Stimulated activated CD8-positive, alpha-beta memory T cell treated with anti-CD3 and anti-CD28 coated beads, Interleukin-4, amount 100 ng/mL, for 4 hours (primary cell): ENCODE measurements around the gene SPATC1L.
A peak's percentile ranks its signal among the peaks of the same experiment; 100 is the strongest.

ENCODE experiments used
- DNase-seq, 2 donors: peaks; one replicate each; pipeline ENCODE4 v3.0.0-alpha.2; 2020; ENCODE audit warnings: low read depth in 2 of 2, low spot score in 1 of 2

The SPATC1L gene

GRCh38 chr21:46165098-46165497 is 19.2 kb downstream of the SPATC1L start:
- no peak for DNase-seq

- DNase-seq, result no peak
Observed at GRCh38 chr21:46163380-46163779, 20.9 kb downstream of the SPATC1L start.

- no peak for DNase-seq
Observed at GRCh38 chr21:46161633-46162592, 22.3 kb downstream of the SPATC1L start.

- DNase-seq, result no peak
Observed at GRCh38 chr21:46160907-46161632, 23.2 kb downstream of the SPATC1L start.

- no peak for DNase-seq
Observed at GRCh38 chr21:46160657-46160906, 23.7 kb downstream of the SPATC1L start.

GRCh38 chr21:46159841-46160656 is 24.2 kb downstream of the SPATC1L start:
- no peak for DNase-seq

GRCh38 chr21:46159390-46159789 is 24.9 kb downstream of the SPATC1L start:
- no peak for DNase-seq

- DNase-seq, result no peak
Observed at GRCh38 chr21:46158666-46159300, 25.5 kb downstream of the SPATC1L start.

GRCh38 chr21:46157987-46158451 is 26.2 kb downstream of the SPATC1L start:
- DNase-seq, result no peak

GRCh38 chr21:46157396-46157986 is 26.8 kb downstream of the SPATC1L start:
- no peak for DNase-seq

- no peak for DNase-seq
Observed at GRCh38 chr21:46156678-46157077, 27.6 kb downstream of the SPATC1L start.

GRCh38 chr21:46156378-46156645 is 27.9 kb downstream of the SPATC1L start:
- no peak for DNase-seq

GRCh38 chr21:46155514-46156377 is 28.5 kb downstream of the SPATC1L start, which contains the start of gene FTCD:
FTCD (minus strand) TSS chr21:46155579; CDS start chr21:46155523, 56 bp downstream.
- DNase-seq, result no peak

- no peak for DNase-seq
Observed at GRCh38 chr21:46154955-46155513, 29.2 kb downstream of the SPATC1L start.

GRCh38 chr21:46154155-46154954 is 29.9 kb downstream of the SPATC1L start:
- no peak for DNase-seq

- DNase-seq, result peak in 1 of 2 donors; percentile 25
Observed at GRCh38 chr21:46153247-46154154, 30.8 kb downstream of the SPATC1L start.

GRCh38 chr21:46152927-46153246 is 31.4 kb downstream of the SPATC1L start:
- DNase-seq, result no peak
